NCI-H128 (cell line): ENCODE measurements around the gene CITED4.

Experiments used
- DNase-seq: peaks from one replicate; lab custom pipeline; 2025; ENCODE audit not compliant: unreplicated experiment; lab: John Stamatoyannopoulos, UW

The CITED4 gene

DNA sequence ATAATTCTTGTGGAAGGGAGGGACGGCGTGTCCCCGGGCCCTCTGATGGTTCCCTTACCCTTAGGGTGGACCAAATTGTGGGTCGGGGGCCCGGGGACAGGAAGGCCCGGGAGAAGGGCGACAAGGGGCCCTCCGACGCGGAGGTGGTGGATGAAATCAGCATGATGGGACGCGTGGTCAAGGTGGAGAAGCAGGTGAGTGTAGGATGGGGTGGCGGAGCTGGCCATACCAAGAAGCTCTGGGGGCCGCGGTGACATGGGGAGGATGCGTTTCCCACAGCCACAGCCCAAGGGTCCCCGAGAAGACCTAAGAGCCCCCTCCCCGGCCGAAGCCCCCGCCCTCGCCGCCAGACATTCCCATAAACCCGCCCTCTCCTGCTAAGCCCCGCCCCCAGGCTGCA lies 24.6 kb downstream of the CITED4 start:
- no peak for DNase-seq

DNA sequence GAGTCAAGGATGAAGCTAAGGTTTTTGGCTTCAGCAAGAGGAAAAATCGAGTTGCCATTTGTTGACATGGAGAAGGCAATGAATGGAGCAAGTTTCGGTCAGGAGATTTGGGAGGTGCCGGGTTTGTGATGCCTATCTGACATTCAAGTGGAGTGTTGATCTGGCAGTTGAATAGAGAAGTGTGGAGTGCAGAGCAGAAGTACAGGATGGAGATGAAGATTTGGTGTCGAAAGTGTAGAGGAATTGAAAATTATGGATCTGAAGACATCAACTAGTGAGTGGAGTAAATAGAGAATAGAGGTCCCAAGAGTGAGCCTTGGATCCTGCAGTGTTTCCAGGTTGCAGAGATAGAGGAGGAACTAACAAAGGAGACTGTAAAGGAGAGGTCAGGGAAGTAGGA lies 25.9 kb downstream of the CITED4 start:
- DNase-seq = no peak

DNA sequence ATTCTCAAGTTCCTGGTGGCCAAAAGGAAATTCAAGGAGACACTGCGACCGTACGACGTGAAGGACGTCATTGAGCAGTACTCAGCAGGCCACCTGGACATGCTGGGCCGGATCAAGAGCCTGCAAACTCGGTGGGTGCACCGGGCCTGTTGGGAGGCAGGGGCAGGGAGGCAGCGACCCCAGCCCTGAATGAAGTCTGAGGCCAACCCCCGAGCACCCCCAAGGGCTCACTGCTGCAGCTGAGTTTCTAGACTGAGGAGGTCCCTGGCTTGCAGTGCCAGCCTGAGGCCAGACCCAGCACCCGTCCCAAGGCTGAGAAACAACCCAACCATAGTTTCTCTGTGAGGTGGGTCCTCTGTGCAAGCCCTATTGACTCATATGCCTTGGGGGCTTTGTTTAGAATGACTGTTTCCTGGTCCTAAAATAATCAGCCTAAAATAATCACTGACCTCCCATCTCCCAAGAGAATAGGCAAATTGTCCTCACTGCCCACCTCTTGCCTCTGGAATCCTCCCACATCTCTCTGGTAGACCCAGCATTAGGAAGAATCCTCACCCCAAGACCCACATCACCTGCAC lies 27.1 kb downstream of the CITED4 start:
- no peak for DNase-seq

GRCh38 chr1:40833979-40834378 lies 28.2 kb downstream of the CITED4 start:
- DNase-seq = no peak

DNA sequence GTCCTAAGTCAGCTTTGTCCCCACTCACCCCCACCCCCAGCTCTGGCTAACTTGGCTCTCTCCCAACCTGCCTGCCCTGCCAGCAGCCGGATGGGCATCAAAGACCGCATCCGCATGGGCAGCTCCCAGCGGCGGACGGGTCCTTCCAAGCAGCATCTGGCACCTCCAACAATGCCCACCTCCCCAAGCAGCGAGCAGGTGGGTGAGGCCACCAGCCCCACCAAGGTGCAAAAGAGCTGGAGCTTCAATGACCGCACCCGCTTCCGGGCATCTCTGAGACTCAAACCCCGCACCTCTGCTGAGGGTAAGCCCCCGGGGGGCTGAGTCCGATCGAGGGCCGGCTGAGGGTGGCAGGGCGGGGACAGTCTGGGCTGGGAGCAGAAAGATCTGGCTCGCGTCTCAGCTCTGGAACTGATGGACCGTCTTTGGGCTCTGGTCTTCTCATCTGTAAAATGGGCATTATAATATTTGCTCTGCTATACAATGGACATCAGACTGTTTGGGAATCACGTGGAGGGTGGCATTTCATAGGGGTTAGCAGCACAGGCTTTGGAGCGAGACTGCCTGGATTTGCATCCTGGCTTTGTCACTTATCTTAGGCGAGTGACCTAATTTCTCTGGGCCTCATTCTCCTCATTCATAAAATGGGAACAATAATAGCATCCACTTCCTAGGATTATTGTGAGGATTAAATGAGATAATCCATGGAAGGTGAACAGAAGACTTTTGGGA lies 31.0 kb downstream of the CITED4 start:
- no peak for DNase-seq

DNA sequence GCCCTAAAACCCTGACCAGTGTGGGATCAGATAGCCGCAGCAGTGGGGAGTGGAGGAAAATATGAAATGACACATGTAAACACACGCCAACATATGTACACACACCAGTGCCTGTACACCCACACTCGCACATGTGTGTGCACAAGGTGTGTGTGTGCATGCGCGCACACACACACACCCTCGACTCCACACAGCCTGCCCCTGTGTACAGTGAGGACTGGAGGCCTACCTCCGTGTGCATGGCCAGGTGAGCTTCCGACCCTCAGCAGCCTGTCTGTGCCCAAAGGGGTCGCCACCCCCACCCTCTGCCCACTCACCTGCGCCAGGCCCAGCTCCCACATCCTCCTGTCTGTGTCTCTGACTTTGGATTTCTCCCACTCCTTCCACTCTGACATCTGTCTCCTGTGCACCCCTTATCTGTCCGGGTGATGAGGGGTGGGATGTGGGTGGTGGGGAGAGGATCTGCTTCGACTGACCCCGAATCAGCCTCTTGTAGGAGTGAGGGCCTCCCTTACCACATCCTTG lies 31.7 kb downstream of the CITED4 start:
- no peak for DNase-seq

DNA sequence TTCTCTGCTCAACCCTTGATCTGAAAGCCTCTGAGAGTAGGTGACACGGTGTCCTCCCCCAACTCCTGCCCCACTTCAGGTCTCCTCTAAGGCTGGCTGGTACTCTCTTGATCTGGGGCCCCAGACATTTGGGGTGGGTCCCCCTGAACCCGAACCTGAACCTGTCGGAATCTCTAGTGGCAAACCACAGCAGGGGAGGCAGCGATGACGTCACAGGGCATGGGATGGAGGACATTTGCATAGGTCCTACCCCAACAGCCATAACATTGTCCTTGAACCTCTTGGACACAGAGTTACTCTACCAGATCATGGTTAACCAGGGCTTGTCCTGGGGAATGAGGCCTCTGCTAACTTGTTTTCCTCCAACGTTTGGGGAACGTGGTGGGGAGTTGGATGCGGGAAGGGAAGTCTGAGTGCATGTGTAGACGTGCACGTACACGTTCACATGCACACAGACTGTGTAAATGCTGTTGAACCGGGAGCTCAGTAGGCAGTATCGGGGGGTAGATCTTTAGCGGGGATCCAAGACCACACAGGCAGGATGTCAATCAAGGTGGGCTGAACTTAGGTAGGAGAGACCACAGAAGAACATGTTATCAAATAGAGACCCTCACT lies 32.4 kb downstream of the CITED4 start:
- DNase-seq = no peak

DNA sequence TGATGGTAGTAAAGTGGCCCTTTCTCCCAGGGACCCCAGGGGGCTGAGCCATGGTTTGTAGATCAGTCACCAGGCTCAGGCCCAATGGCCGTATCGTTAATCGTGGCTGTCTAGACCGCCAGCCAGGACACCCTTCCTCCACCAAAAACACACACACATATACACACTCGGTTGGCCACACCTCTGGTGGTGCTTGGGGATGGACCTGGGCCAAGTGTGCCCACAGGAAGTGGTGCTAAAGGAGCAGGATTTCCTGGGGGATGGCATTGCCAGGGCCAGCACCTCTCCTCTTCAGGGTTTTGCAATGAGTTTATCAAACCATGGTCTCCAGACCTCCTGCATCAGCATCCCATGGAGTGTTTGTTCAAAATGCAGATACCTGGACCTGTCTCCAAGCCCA lies 36.2 kb downstream of the CITED4 start:
- no peak for DNase-seq

GRCh38 chr1:40825435-40825788 lies 36.8 kb downstream of the CITED4 start:
- no peak for DNase-seq

- DNase-seq = no peak
These were observed 37.4 kb downstream of the CITED4 start for GRCh38 chr1:40824591-40825434.

GRCh38 chr1:40823983-40824382 lies 38.2 kb downstream of the CITED4 start:
- DNase-seq = no peak

DNA sequence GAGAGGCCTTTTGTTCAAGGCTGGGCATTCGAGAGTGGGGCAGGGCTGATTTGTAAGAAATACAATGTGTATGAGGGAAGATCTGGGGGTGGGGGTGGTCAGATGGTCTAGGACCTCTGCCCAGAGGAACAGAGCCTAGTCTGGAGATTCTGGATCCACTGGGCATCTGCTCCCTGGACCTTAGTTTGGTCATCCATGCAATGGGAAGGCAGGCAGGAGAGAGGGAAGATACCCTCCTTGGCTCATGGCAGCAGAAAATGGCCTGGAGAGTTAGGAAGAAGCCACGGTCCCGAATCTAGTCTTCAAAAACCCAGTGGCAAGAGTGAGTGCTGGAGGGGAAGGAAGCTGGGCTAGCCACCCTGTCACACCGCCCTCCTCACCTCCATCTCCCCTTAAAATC lies 38.8 kb downstream of the CITED4 start:
- DNase-seq = no peak

- DNase-seq = no peak
These were observed 39.3 kb downstream of the CITED4 start for GRCh38 chr1:40822890-40823289.

- no peak for DNase-seq
These were observed 41.1 kb downstream of the CITED4 start for GRCh38 chr1:40820911-40821693.

DNA sequence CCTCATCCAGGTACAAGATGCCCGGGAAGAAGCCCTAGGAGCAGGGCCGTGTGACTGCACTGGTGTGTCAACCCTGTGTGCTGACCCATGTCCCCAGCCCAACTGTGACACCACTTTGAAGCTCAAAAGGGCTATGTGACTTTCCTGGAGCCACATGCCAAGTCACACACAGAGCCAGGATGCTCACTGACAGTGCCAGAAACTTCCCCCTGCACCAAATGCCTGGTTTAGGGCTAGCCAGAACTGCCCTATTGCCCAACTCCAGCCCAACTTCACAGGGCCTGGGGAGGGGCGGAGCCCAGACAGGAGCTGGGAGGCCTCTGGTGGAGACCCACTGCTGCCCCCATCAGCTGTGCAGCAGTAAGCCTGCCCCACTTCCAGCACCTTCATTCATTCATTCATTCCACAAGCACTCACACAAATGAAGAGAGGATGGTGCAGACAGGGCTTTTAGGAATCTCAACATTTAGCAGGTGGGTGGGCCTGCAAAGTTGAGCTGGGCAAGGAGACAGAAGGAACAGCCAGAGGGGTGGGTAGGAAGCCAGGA lies 41.8 kb downstream of the CITED4 start:
- DNase-seq = no peak

DNA sequence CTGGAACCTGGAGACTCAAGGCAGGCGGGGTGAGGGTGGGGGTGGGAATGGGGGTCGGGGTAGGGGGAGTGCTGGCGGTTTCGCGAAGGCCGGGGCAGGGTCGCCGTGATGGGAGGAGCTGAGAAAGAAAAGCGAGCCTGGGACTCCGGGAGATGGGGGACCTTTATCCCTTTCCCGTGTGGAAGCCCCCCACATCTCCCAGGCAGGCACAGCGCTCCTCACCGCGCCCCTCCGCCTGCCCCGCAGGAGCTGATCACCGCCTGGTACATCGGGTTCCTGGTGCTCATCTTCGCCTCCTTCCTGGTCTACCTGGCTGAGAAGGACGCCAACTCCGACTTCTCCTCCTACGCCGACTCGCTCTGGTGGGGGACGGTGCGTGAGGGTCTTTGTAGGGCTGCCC lies 43.1 kb downstream of the CITED4 start:
- no peak for DNase-seq

- peak; percentile 31 for DNase-seq
These were observed 43.8 kb downstream of the CITED4 start for GRCh38 chr1:40818264-40818961.

- no peak for DNase-seq
These were observed 44.3 kb downstream of the CITED4 start for GRCh38 chr1:40817791-40818263.

DNA sequence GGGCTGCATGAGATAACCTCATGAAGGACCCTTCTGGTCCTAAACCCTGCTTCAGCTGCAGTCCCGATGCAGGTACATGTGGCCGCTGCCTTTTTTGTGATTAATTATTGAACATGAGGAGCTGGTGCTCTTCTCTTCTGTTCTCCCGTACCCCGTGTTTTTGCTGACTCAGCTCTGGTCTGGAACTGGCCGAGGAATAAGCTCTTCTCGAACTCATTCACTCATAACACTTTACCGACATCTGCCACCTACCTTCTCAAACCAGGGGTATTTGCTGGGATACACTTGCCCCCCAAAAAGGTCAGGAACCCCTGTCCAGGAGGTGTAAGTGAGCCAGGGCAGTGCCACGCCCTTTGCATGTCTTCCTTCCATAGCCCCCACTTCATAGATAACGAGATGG lies 46.7 kb downstream of the CITED4 start:
- no peak for DNase-seq
